HEK293T (cell line): Measurements from ENCODE around the gene ZXDC.

Experiments
- CTCF ChIA-PET: fragments of 350-600 bp; formaldehyde crosslinking; extraction: SDS; loops from one replicate; lab custom pipeline; 2021; ENCODE audit warnings: antibody characterized with exemption, inconsistent platforms; lab: Yijun Ruan, JAX
- POLR2A ChIA-PET: fragments of 350-600 bp; formaldehyde crosslinking; extraction: SDS; loops from one replicate; lab custom pipeline; 2020; ENCODE audit warnings: antibody characterized with exemption, inconsistent platforms; lab: Yijun Ruan, JAX
- DNase-seq: peaks from one replicate; pipeline ENCODE4 v3.0.0; 2012; ENCODE audit warnings: mixed read lengths; ENCODE audit errors: extremely low spot score
- ARNT ChIP-seq: fragments of 450-650 bp; IDR thresholded peaks from 2 replicates; pipeline ENCODE4 v1.6.1; 2017; ENCODE audit warnings: mild to moderate bottlenecking
- BHLHE40 ChIP-seq: fragments of 450-650 bp; IDR thresholded peaks from 2 replicates; pipeline ENCODE4 v1.6.1; 2016; ENCODE audit warnings: mild to moderate bottlenecking, moderate library complexity, borderline replicate concordance
- CTBP1 ChIP-seq: fragments of 450-650 bp; IDR thresholded peaks from 2 replicates; pipeline ENCODE4 v1.6.1; 2016; ENCODE audit warnings: borderline replicate concordance
- ELF4 ChIP-seq: fragments of 450-650 bp; IDR thresholded peaks from 2 replicates; pipeline ENCODE4 v1.6.1; 2017; ENCODE audit warnings: antibody characterized with exemption
- FOXA1 ChIP-seq: fragments of 450-650 bp; IDR thresholded peaks from 2 replicates; pipeline ENCODE4 v1.6.1; 2016; ENCODE audit warnings: mild to moderate bottlenecking
- FOXK2 ChIP-seq: fragments of 450-650 bp; IDR thresholded peaks from 2 replicates; pipeline ENCODE4 v1.6.1; 2016; ENCODE audit warnings: mild to moderate bottlenecking
- FOXM1 ChIP-seq: fragments of 450-650 bp; IDR thresholded peaks from 2 replicates; pipeline ENCODE4 v1.6.1; 2017; ENCODE audit warnings: mild to moderate bottlenecking, borderline replicate concordance
- HDGF ChIP-seq: fragments of 450-650 bp; IDR thresholded peaks from 2 replicates; pipeline ENCODE4 v1.6.1; 2017; ENCODE audit warnings: antibody characterized with exemption, borderline replicate concordance
- L3MBTL2 ChIP-seq: fragments of 450-650 bp; conservative IDR thresholded peaks from 2 replicates; pipeline ENCODE4 v1.6.1; 2016; ENCODE audit warnings: mild to moderate bottlenecking
- LEF1 ChIP-seq: fragments of 450-650 bp; IDR thresholded peaks from 2 replicates; pipeline ENCODE4 v1.6.1; 2017; ENCODE audit warnings: mild to moderate bottlenecking, borderline replicate concordance
- NFRKB ChIP-seq: fragments of 450-650 bp; IDR thresholded peaks from 2 replicates; pipeline ENCODE4 v1.6.1; 2016; ENCODE audit warnings: mild to moderate bottlenecking, moderate library complexity
- PKNOX1 ChIP-seq: fragments of 450-650 bp; IDR thresholded peaks from 2 replicates; pipeline ENCODE4 v1.6.1; 2016
- SP1 ChIP-seq: fragments of 450-650 bp; IDR thresholded peaks from 2 replicates; pipeline ENCODE4 v1.6.1; 2017
- SUZ12 ChIP-seq: fragments of 450-650 bp; IDR thresholded peaks from 2 replicates; pipeline ENCODE4 v1.6.1; 2016; ENCODE audit warnings: mild to moderate bottlenecking
- TARDBP ChIP-seq: fragments of 450-650 bp; IDR thresholded peaks from 2 replicates; pipeline ENCODE4 v1.6.1; 2016
- ZNF384 ChIP-seq: fragments of 450-650 bp; IDR thresholded peaks from 2 replicates; pipeline ENCODE4 v1.6.1; 2016

ZXDC gene

GRCh38 chr3:126460381-126460780, 15.3 kb downstream of the ZXDC start:
- CTCF ChIA-PET, result no interaction called here

GRCh38 chr3:126459763-126460127, 15.9 kb downstream of the ZXDC start:
- TF ChIP-seq FOXK2, result no peak
- TF ChIP-seq FOXM1, result no peak
- no peak for TF ChIP-seq TARDBP
- TF ChIP-seq L3MBTL2, result no peak
- no peak for TF ChIP-seq BHLHE40
- TF ChIP-seq CTBP1, result no peak
- no peak for TF ChIP-seq SUZ12
- no peak for TF ChIP-seq FOXA1
- TF ChIP-seq HDGF, result no peak
- TF ChIP-seq SP1, result no peak
- no peak for TF ChIP-seq NFRKB
- TF ChIP-seq ELF4, result no peak
- no peak for TF ChIP-seq PKNOX1
- TF ChIP-seq ARNT, result no peak
- TF ChIP-seq ZNF384, result no peak
- no peak for TF ChIP-seq LEF1
- CTCF ChIA-PET, result interaction anchor here (0.6 kb wide), 1 partner anchor 1793 kb away, joined by 6 read pairs; no protein-coding TSS in a partner anchor
- no peak for DNase-seq
- POLR2A ChIA-PET, result no interaction called here

More at GRCh38 chr3:126460381-126460780, 15.3 kb downstream of the ZXDC start:
- no peak for DNase-seq
- TF ChIP-seq CTBP1 (no peak), TARDBP (no peak), ZNF384 (no peak), L3MBTL2 (no peak), FOXM1 (no peak), HDGF (no peak), SUZ12 (no peak)
- POLR2A ChIA-PET, result no interaction called here

- CTCF ChIA-PET, result interaction anchor here (0.6 kb wide), 1 partner anchor 1792 kb away, joined by 6 read pairs; no protein-coding TSS in a partner anchor
- POLR2A ChIA-PET, result no interaction called here
- no peak for DNase-seq
- no peak for TF ChIP-seq FOXA1
- TF ChIP-seq L3MBTL2, result no peak
- TF ChIP-seq FOXK2, result no peak
- no peak for TF ChIP-seq FOXM1
- no peak for TF ChIP-seq TARDBP
- no peak for TF ChIP-seq SP1
- TF ChIP-seq LEF1, result no peak
- no peak for TF ChIP-seq CTBP1
- TF ChIP-seq NFRKB, result no peak
- no peak for TF ChIP-seq BHLHE40
- TF ChIP-seq HDGF, result no peak
- TF ChIP-seq SUZ12, result no peak
- no peak for TF ChIP-seq ELF4
- no peak for TF ChIP-seq ZNF384
- TF ChIP-seq PKNOX1, result no peak
Observed at GRCh38 chr3:126459111-126459762, 16.5 kb downstream of the ZXDC start.

GRCh38 chr3:126456766-126457388, 18.8 kb downstream of the ZXDC start:
- no peak for TF ChIP-seq CTBP1
- no peak for TF ChIP-seq NFRKB
- TF ChIP-seq BHLHE40, result no peak
- TF ChIP-seq ARNT, result no peak
- no peak for TF ChIP-seq SUZ12
- no peak for TF ChIP-seq SP1
- TF ChIP-seq L3MBTL2, result no peak
- DNase-seq, result no peak
- ChIA-PET CTCF (no interaction called here), POLR2A (interaction anchor here (1.1 kb wide), 1 partner anchor 19 kb away, joined by 3 read pairs; the partner anchor contains the start of gene ZXDC)

- CTCF ChIA-PET, result no interaction called here
- DNase-seq, result no peak
- TF ChIP-seq HDGF (no peak), L3MBTL2 (no peak), NFRKB (no peak), SP1 (no peak), TARDBP (no peak), FOXK2 (no peak), FOXA1 (no peak), FOXM1 (no peak), ARNT (no peak), SUZ12 (no peak), LEF1 (no peak), ELF4 (no peak), ZNF384 (no peak), PKNOX1 (no peak), BHLHE40 (no peak), CTBP1 (no peak)
- POLR2A ChIA-PET, result interaction anchor here (1.1 kb wide), 1 partner anchor 20 kb away, joined by 3 read pairs; the partner anchor contains the start of gene ZXDC
Observed at GRCh38 chr3:126456211-126456610, 19.5 kb downstream of the ZXDC start.
